ENCODE results near the gene ZDHHC20. TPM values are rescaled to one million over a fixed set of nuclear protein-coding genes. Genes with fewer than 3 reads are reported as not detected.

ZDHHC20 gene
- total and polyA plus RNA-seq, 12 donors = 6.3 to 28.5 (median 13.9) TPM

DNA sequence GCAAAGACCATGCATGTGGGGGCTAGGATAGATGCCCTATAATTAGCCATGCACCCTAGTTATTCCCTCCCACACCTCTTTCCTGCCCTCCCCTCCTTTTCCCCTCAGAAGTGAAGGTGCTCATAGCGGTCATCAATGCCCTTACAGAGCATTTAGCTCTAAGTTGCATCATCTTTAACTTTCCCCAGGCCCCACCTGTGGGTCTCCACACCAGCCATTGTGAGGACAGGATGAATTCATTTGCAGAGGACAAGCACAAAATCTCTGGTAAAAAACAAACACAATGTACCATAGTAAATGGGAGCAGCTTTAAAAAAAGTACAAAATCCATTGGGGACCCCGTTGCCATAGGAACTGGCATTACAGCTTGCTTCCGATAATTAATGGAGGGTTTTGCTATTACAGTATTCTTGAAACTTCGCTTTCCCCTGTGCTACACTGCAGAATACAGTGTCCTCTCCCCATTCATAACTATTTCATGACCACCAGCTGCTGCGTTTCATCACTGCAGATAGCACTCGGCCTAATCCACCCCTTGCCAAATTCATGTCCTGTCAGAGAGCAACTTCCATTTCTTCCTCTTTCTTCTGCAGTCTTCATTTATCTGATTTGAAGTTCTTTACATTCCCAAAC, 110.5 kb downstream of the ZDHHC20 start:
- intact Hi-C loops (cut with DNase I) = no loop called here
- peak in 1 of 8 donors; percentile 83 for ATAC-seq

DNA sequence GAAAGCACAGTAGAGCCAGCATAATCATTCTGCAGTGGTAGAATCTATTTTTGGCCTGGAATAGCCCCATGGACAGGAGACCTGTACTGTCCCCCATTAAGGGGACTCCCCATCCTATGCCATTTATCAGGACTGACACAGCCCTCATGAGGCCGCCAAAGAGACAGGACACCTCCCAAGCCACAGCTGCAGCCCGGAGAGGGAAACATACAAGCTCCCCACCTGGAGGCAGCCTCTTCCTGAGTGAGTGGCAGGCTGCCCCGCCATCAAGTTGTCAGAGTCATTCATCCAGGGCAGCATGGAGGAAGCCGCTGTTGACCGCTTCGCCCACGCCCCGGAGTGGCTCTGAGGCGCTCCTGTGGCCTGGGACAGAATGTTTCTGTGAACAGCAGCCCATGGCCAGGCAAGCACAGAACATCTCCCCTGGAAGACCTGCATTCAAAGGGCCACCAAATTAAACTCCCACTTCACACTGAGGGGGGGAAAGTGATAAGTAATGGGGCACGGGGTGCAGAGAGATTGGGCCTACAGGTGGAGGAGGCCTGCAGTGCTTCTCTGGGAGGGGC, 111.3 kb downstream of the ZDHHC20 start:
- ATAC-seq = no peak
- H3K4me3 ChIP-seq = no peak overlapping the region
- no peaks in the 10 kb centered on the region for H3K27me3 ChIP-seq
- WGBS, 2 donors = 82 to 85% methylated on average over 10 of the region's 10 CpGs
- no peaks in the 10 kb centered on the region for H3K9me3 ChIP-seq
- no peak for DNase-seq
- intact Hi-C loops (cut with DNase I) = no loop called here
- H3K4me1 ChIP-seq = peaks cover 0 to 14% (median 0%) of the 10 kb centered on the region in 9 donors
- no peaks in the 10 kb centered on the region for H3K36me3 ChIP-seq
- no peak overlapping the region for H3K27ac ChIP-seq
- TF ChIP-seq, protein P1, sequence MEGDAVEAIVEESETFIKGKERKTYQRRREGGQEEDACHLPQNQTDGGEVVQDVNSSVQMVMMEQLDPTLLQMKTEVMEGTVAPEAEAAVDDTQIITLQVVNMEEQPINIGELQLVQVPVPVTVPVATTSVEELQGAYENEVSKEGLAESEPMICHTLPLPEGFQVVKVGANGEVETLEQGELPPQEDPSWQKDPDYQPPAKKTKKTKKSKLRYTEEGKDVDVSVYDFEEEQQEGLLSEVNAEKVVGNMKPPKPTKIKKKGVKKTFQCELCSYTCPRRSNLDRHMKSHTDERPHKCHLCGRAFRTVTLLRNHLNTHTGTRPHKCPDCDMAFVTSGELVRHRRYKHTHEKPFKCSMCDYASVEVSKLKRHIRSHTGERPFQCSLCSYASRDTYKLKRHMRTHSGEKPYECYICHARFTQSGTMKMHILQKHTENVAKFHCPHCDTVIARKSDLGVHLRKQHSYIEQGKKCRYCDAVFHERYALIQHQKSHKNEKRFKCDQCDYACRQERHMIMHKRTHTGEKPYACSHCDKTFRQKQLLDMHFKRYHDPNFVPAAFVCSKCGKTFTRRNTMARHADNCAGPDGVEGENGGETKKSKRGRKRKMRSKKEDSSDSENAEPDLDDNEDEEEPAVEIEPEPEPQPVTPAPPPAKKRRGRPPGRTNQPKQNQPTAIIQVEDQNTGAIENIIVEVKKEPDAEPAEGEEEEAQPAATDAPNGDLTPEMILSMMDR (IDR thresholded peaks at IDR 0.05) = no peak

More for the DNA sequence above, 110.5 kb downstream of the ZDHHC20 start:
- no peaks in the 10 kb centered on the region for H3K36me3 ChIP-seq
- TF ChIP-seq, protein P1 (IDR thresholded peaks at IDR 0.05) = no peak
- no peaks in the 10 kb centered on the region for H3K9me3 ChIP-seq
- H3K4me3 ChIP-seq = no peak overlapping the region
- peaks cover 0 to 14% (median 0%) of the 10 kb centered on the region in 9 donors for H3K4me1 ChIP-seq
- no peak for DNase-seq
- no peak overlapping the region for H3K27ac ChIP-seq
- no peaks in the 10 kb centered on the region for H3K27me3 ChIP-seq
- WGBS, 2 donors = 63 to 69% methylated on average over 6 of the region's 6 CpGs

DNA sequence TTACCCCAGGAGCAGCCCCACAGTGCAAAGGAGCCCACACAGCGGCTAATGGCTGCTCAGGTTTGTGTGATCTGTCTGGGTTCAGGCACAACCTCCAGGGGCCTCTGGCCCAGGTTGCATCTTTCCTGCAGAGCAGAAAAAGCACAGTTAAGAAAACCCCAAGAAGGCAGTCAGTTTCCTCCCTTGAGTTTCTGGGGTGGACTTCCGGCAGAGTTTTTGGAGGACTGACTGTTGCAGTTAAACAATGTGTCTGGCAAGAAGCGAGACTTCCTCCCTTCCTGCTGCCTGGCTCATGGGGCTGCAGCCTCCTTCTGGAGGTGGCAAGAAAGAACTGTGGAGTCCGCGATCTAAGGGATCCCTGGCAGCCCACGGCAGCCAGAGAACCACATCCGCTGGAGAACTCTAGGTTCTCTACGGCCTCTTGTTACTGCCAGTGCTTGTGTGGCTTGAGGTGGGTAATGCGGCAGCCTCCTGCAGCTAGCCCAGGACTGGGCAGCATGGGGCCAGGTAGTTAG, 114.4 kb downstream of the ZDHHC20 start:
- WGBS, 2 donors = 51 to 62% methylated on average over 9 of the region's 9 CpGs
- intact Hi-C loops (cut with DNase I) = no loop called here
- DNase-seq = no peak
- peak overlapping the region in 2 of 10 donors; percentile 9 to 62 for H3K27ac ChIP-seq
- H3K9me3 ChIP-seq = no peaks in the 10 kb centered on the region
- peak in 3 of 8 donors; percentile 33 to 35 (median 33) for ATAC-seq
- TF ChIP-seq, protein P1 (IDR thresholded peaks at IDR 0.05) = no peak
- peak overlapping the region in 1 of 10 donors; percentile 18 for H3K4me3 ChIP-seq
- peaks cover 0 to 14% (median 0%) of the 10 kb centered on the region in 9 donors for H3K4me1 ChIP-seq
- H3K27me3 ChIP-seq = no peaks in the 10 kb centered on the region
- no peaks in the 10 kb centered on the region for H3K36me3 ChIP-seq

DNA sequence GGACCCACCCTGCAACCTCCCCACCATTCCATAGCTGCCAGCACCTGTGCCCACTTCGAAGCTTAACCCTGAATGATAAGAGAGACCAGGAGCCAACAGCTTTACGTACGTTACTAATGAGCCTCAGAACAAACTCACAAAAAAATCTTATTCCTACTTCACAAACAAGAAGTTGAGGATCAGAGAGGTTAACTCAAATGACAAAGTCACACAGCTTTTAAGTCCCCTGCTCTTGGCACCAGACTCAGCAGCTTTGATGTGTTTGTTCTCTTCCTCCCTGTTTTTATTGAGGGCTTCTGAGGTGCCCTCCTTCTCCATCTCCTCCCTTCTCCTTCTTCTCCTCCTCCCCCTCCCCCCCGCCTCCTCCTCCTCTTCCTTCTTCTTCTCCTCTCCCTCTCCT, 115.4 kb downstream of the ZDHHC20 start:
- 82 to 96% methylated on average over 4 of the region's 4 CpGs for WGBS, 2 donors
- Histone ChIP-seq H3K9me3 (no peaks in the 10 kb centered on the region), H3K27me3 (no peaks in the 10 kb centered on the region), H3K4me1 (peaks cover 0 to 14% (median 0%) of the 10 kb centered on the region in 9 donors), H3K27ac (no peak overlapping the region), H3K4me3 (no peak overlapping the region), H3K36me3 (no peaks in the 10 kb centered on the region)
- intact Hi-C loops (cut with DNase I) = no loop called here
- TF ChIP-seq, protein P1 (IDR thresholded peaks at IDR 0.05) = no peak
- ATAC-seq (no peak), DNase-seq (no peak)
